GM12874 (cell line): ENCODE data around the gene EFCAB6.

Source experiments
- CTCF ChIP-seq: IDR thresholded peaks from 2 replicates; pipeline ENCODE4 v1.5.1; 2011; ENCODE audit warnings: low read depth, mild to moderate bottlenecking, control low read depth, low read length, moderate library complexity; ENCODE audit not compliant: insufficient read depth

EFCAB6 gene

GRCh38 chr22:43851979-43852307, 39.8 kb upstream of the EFCAB6 start:
- no peak for TF ChIP-seq CTCF

- no peak for TF ChIP-seq CTCF
These were observed 39.2 kb upstream of the EFCAB6 start for GRCh38 chr22:43851058-43851978.

DNA sequence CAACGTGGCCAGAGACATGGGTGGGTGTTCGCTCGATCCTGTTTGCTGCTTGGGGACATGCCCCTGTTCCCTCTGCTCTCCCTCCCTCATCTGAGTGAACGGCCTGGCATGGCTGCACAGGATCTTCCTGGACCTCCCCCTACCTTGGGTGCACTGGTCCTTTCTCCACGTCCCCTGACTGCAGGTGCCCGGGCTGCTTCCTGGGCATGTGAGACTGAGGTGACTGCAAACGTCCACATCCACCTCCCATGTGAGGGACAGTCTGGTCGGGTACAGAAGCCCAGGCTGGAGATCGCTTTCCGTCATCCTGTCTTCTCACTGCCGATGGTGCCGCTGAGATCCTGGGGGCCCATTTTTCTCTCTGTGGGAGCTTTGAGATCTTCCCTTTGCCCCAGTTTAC, 38.4 kb upstream of the EFCAB6 start:
- no peak for TF ChIP-seq CTCF

DNA sequence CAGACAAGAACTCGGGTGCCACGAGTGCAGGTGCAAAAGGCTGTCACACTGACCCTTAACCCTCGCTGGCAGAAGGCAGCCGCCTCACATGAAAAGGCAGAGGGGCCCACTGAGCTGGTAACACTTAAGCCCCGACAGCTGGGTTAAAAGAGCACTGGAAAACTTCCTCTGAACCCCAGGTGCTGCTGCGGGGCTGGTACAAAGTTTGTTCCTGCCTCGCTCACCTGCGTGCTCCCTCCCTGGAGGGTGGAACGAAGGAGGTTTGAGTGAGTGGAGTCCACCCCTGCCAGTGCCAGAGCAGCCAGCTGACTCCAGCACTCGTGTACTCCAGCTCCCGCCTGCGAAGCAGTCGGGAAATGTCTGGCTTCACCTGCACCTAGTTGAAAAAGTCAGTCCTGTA, 37.6 kb upstream of the EFCAB6 start:
- no peak for TF ChIP-seq CTCF

DNA sequence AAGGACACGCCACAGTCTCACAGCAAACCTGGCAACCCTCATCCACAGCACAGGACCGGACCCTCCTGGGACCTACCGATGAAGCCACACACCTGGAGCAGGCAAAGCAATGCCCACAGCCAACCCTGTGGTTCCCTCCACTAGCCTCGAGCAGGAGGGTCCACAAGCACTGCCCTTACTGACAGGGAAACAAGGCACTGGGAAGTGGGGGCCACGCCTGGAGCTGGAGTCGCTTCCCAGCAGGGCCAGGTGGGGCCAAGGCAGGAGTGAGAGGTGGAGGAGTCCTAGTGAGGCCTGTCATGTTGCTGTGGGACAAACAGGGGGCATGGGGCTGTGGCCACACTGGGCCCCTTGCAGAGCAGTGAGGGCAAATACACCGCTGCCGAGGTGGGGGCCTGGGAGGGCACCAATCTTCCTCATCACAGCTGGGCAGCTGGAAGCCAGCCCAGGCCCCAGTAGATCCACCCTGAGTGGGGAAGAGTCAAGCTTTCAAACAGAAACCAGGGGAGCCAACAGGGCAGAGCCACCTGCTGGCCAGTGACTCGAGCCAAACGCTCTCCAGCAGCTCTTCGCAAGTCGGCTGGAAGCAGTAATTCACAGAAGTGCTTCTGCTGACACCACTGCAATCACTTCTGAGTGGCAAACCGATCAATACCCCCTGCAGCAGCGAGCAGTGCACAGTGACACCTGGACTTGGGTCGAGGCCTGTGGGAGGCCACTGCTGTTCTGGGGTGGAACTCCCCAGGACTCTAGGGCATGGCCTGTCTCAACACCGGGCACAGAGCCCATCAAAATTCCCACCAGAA, 36.5 kb upstream of the EFCAB6 start:
- peak; percentile 39 for TF ChIP-seq CTCF

- no peak for TF ChIP-seq CTCF
These were observed 35.5 kb upstream of the EFCAB6 start for GRCh38 chr22:43847376-43848289.
